GM21619 (cell line): Measurements from ENCODE around the gene KLHL29.

Experiments
- ATAC-seq: cut with Tn5 transposase; IDR thresholded peaks from one replicate; pipeline ENCODE4 v1.9.1; 2021; ENCODE audit not compliant: unreplicated experiment

Gene KLHL29

GRCh38 chr2:23664066-23664788, 279.2 kb downstream of the KLHL29 start:
- ATAC-seq, result no peak

- no peak for ATAC-seq
Measured at GRCh38 chr2:23666241-23666979, 281.4 kb downstream of the KLHL29 start.

- no peak for ATAC-seq
Measured at GRCh38 chr2:23666980-23667357, 282.0 kb downstream of the KLHL29 start.

GRCh38 chr2:23668756-23669304, 283.9 kb downstream of the KLHL29 start:
- ATAC-seq, result no peak

- ATAC-seq, result no peak
Measured at GRCh38 chr2:23669413-23670244, 284.6 kb downstream of the KLHL29 start.

- ATAC-seq, result no peak
Measured at GRCh38 chr2:23670245-23670592, 285.2 kb downstream of the KLHL29 start.

- ATAC-seq, result no peak
Measured at GRCh38 chr2:23673082-23673481, 288.1 kb downstream of the KLHL29 start.

GRCh38 chr2:23673830-23674679, 289.1 kb downstream of the KLHL29 start:
- no peak for ATAC-seq

GRCh38 chr2:23675506-23675905, 290.5 kb downstream of the KLHL29 start:
- no peak for ATAC-seq

GRCh38 chr2:23677836-23678235, 292.9 kb downstream of the KLHL29 start:
- no peak for ATAC-seq

- no peak for ATAC-seq
Measured at GRCh38 chr2:23679044-23679443, 294.1 kb downstream of the KLHL29 start.

- ATAC-seq, result no peak
Measured at GRCh38 chr2:23680951-23681350, 296.0 kb downstream of the KLHL29 start.

- ATAC-seq, result no peak
Measured at GRCh38 chr2:23681356-23682140, 296.6 kb downstream of the KLHL29 start.

- no peak for ATAC-seq
Measured at GRCh38 chr2:23682481-23682880, 297.5 kb downstream of the KLHL29 start.

GRCh38 chr2:23683001-23683400, 298.0 kb downstream of the KLHL29 start:
- ATAC-seq, result no peak

- no peak for ATAC-seq
Measured at GRCh38 chr2:23684395-23685176, 299.6 kb downstream of the KLHL29 start.

- ATAC-seq, result no peak
Measured at GRCh38 chr2:23685181-23685580, 300.2 kb downstream of the KLHL29 start.

- ATAC-seq, result no peak
Measured at GRCh38 chr2:23685706-23686105, 300.7 kb downstream of the KLHL29 start.

GRCh38 chr2:23686405-23687029, 301.5 kb downstream of the KLHL29 start:
- ATAC-seq, result no peak
